ENCODE data around the gene IKZF5. TPM values are rescaled to one million over a fixed set of nuclear protein-coding genes. Genes with fewer than 3 reads are reported as not detected.

Gene IKZF5
- total and polyA plus RNA-seq, 3 experiments from 2014 or later, result 14.8 to 23.9 (median 20.3) TPM

GRCh38 chr10:122949296-122949695, 59.3 kb downstream of the IKZF5 start:
- H3K4me3 ChIP-seq (ENCODE audit: low read length), result no peak overlapping the region
- H3K4me1 ChIP-seq (ENCODE audit: insufficient read depth, low read length), result peaks cover 15% of the 10 kb centered on the region
- H3K36me3 Mint-ChIP-seq, result peaks cover 4 to 50% (median 23%) of the 10 kb centered on the region in 3 donors
- no peaks in the 10 kb centered on the region for H3K9me3 ChIP-seq (ENCODE audit: low read length)
- H3K36me3 ChIP-seq (ENCODE audit: insufficient read depth, low read length), result peaks cover 6% of the 10 kb centered on the region
- POLR2A ChIA-PET, result no interaction called here
- no peak overlapping the region for H3K4me3 Mint-ChIP-seq
- H3K9me3 Mint-ChIP-seq, result peaks cover 0 to 2% (median 0%) of the 10 kb centered on the region in 5 donors
- no peak for DNase-seq
- no peaks in the 10 kb centered on the region for H3K27me3 ChIP-seq (ENCODE audit: insufficient read depth, low read length, poor library complexity, severe bottlenecking)
- H3K27ac ChIP-seq (ENCODE audit: low read depth, low read length), result no peak overlapping the region
- CTCF ChIA-PET, result no interaction called here
- no peaks in the 10 kb centered on the region for H3K27me3 Mint-ChIP-seq
- no peak overlapping the region for H3K27ac Mint-ChIP-seq
- peaks cover 23 to 41% (median 38%) of the 10 kb centered on the region in 3 donors for H3K4me1 Mint-ChIP-seq

Other genes with a start within 250 kb of the IKZF5 start
- gene CUZD1, start 162.9 kb downstream of the IKZF5 start, total RNA-seq, result 1 to 10 TPM; 1.6 to 1.8 TPM
- 1.6 TPM for gene CUZD1, start 162.9 kb downstream of the IKZF5 start, polyA plus RNA-seq
- gene FAM24B, start 129.2 kb downstream of the IKZF5 start, total RNA-seq, result 10 to 100 TPM; 10.1 to 11.7 TPM
- gene FAM24B, start 129.2 kb downstream of the IKZF5 start, polyA plus RNA-seq, result 8.5 TPM
- gene FAM24A, start 98.2 kb downstream of the IKZF5 start, total RNA-seq, result not detected
- gene FAM24A, start 98.2 kb downstream of the IKZF5 start, polyA plus RNA-seq, result not detected
- gene C10orf88, start 54.6 kb downstream of the IKZF5 start, total RNA-seq, result 10 to 100 TPM in 1 of 2 experiments, 1 to 10 TPM in 1; 8.5 to 11.4 TPM
- 8.5 TPM for gene C10orf88, start 54.6 kb downstream of the IKZF5 start, polyA plus RNA-seq
- gene PSTK, start 28.4 kb downstream of the IKZF5 start, total RNA-seq, result 1 to 10 TPM; 5.8 TPM
- 8.8 TPM for gene PSTK, start 28.4 kb downstream of the IKZF5 start, polyA plus RNA-seq
- gene ACADSB, start 211 bp upstream of the IKZF5 start, total RNA-seq, result 10 to 100 TPM; 24.4 to 27.3 TPM
- gene ACADSB, start 211 bp upstream of the IKZF5 start, polyA plus RNA-seq, result 29.2 TPM
- not detected for gene HMX3, start 127.2 kb upstream of the IKZF5 start, total RNA-seq
- gene HMX3, start 127.2 kb upstream of the IKZF5 start, polyA plus RNA-seq, result not detected
- gene HMX2, start 139.3 kb upstream of the IKZF5 start, total RNA-seq, result not detected
- not detected for gene HMX2, start 139.3 kb upstream of the IKZF5 start, polyA plus RNA-seq
- gene BUB3, start 145.6 kb upstream of the IKZF5 start, total RNA-seq, result 100 to 1,000 TPM; 254 to 255 TPM
- gene BUB3, start 145.6 kb upstream of the IKZF5 start, polyA plus RNA-seq, result 231 TPM

Data from CD8-positive, alpha-beta memory T cell (primary cell).